ENCODE measurements around the gene SH3BP4. TPM values are rescaled to one million over a fixed set of nuclear protein-coding genes. Genes with fewer than 3 reads are reported as not detected.

The SH3BP4 gene
- total and polyA plus RNA-seq, 2 donors (not counting 1 experiment from before 2014, with no cell fraction given), result 1.00 to 1.3 TPM

GRCh38 chr2:234990300-234990699 is 38.5 kb downstream of the SH3BP4 start:
- POLR2A ChIA-PET, result no interaction called here
- intact Hi-C loops (cut with micrococcal nuclease), result no loop called here
- TF ChIP-seq CTCF (IDR thresholded peaks at IDR 0.05) (no peak), EZH2 (IDR thresholded peaks at IDR 0.05; ENCODE audit: borderline replicate concordance, insufficient read depth, low read depth, low read length, poor library complexity, severe bottlenecking) (no peak)
- Histone ChIP-seq H3K4me2 (replicated peaks; ENCODE audit: low read depth, low read length, poor library complexity, severe bottlenecking) (no peak overlapping the region), H3K9ac (ENCODE audit: low read length) (no peak overlapping the region), H3K27me3 (replicated peaks in 1 of 4; ENCODE audit: control extremely low read depth in 1 of 4, control insufficient read depth in 3 of 4, insufficient read depth in 4 of 4, low read length in 3 of 4) (peaks cover 0 to 6% (median 0%) of the 10 kb centered on the region in 4 experiments), H3K27ac (ENCODE audit: low read length in 2 of 2) (no peak overlapping the region), H3K9me3 (ENCODE audit: control extremely low read depth in 1 of 3, control insufficient read depth in 2 of 3, insufficient read depth in 1 of 3, low read length in 2 of 3) (peaks cover 0 to 16% (median 0%) of the 10 kb centered on the region in 3 donors), H2AFZ (ENCODE audit: insufficient read depth, low read depth, low read length, poor library complexity, severe bottlenecking) (no peak overlapping the region), H3K79me2 (ENCODE audit: control insufficient read depth, insufficient read depth, low read length) (no peaks in the 10 kb centered on the region), H3K4me3 (ENCODE audit: control extremely low read depth in 1 of 5, extremely low read depth in 1 of 5, insufficient read depth in 1 of 5, low read depth in 2 of 5, low read length in 4 of 5) (no peak overlapping the region), H3K4me1 (ENCODE audit: control insufficient read depth in 2 of 2, insufficient read depth in 2 of 2, low read length in 2 of 2) (peaks cover 14 to 27% of the 10 kb centered on the region in 2 donors), H3K36me3 (replicated peaks in 1 of 2; ENCODE audit: control extremely low read depth in 1 of 2, control insufficient read depth in 1 of 2, extremely low read depth in 1 of 2, insufficient read depth in 2 of 2, low read length in 1 of 2) (no peaks in the 10 kb centered on the region), H4K20me1 (ENCODE audit: control insufficient read depth, insufficient read depth, low read length, poor library complexity, severe bottlenecking) (no peaks in the 10 kb centered on the region)
- CTCF ChIA-PET, result interaction anchor here (0.5 kb wide), 1 partner anchor 983 kb away, joined by 3 read pairs; no protein-coding TSS in a partner anchor
- Mint-ChIP-seq H3K27ac (no peak overlapping the region), H3K4me3 (no peak overlapping the region), H3K4me1 (peaks cover 15% of the 10 kb centered on the region), H3K27me3 (peaks cover 8% of the 10 kb centered on the region), H3K9me3 (ENCODE audit: insufficient read depth) (no peaks in the 10 kb centered on the region)
- DNase-seq (no peak), ATAC-seq (ENCODE audit: low read depth) (no peak)
- 85% methylated on average over 6 of the region's 7 CpGs for WGBS (ENCODE audit: insufficient coverage)

- peaks cover 8% of the 10 kb centered on the region for H3K27me3 Mint-ChIP-seq
- no peaks in the 10 kb centered on the region for H3K9me3 Mint-ChIP-seq (ENCODE audit: insufficient read depth)
- H3K4me3 Mint-ChIP-seq, result no peak overlapping the region
- DNase-seq (no peak), ATAC-seq (ENCODE audit: low read depth) (no peak)
- ChIA-PET POLR2A (no interaction called here), CTCF (no interaction called here)
- Histone ChIP-seq H3K27me3 (replicated peaks in 1 of 4; ENCODE audit: control extremely low read depth in 1 of 4, control insufficient read depth in 3 of 4, insufficient read depth in 4 of 4, low read length in 3 of 4) (peaks cover 0 to 6% (median 0%) of the 10 kb centered on the region in 4 experiments), H2AFZ (ENCODE audit: insufficient read depth, low read depth, low read length, poor library complexity, severe bottlenecking) (no peak overlapping the region), H3K4me1 (ENCODE audit: control insufficient read depth in 2 of 2, insufficient read depth in 2 of 2, low read length in 2 of 2) (peaks cover 14 to 32% of the 10 kb centered on the region in 2 donors), H3K36me3 (replicated peaks in 1 of 2; ENCODE audit: control extremely low read depth in 1 of 2, control insufficient read depth in 1 of 2, extremely low read depth in 1 of 2, insufficient read depth in 2 of 2, low read length in 1 of 2) (no peaks in the 10 kb centered on the region), H3K4me3 (ENCODE audit: control extremely low read depth in 1 of 5, extremely low read depth in 1 of 5, insufficient read depth in 1 of 5, low read depth in 2 of 5, low read length in 4 of 5) (no peak overlapping the region), H3K4me2 (replicated peaks; ENCODE audit: low read depth, low read length, poor library complexity, severe bottlenecking) (no peak overlapping the region), H3K9me3 (ENCODE audit: control extremely low read depth in 1 of 3, control insufficient read depth in 2 of 3, insufficient read depth in 1 of 3, low read length in 2 of 3) (peaks cover 0 to 16% (median 0%) of the 10 kb centered on the region in 3 donors), H3K79me2 (ENCODE audit: control insufficient read depth, insufficient read depth, low read length) (no peaks in the 10 kb centered on the region), H3K27ac (ENCODE audit: low read length in 2 of 2) (no peak overlapping the region), H4K20me1 (ENCODE audit: control insufficient read depth, insufficient read depth, low read length, poor library complexity, severe bottlenecking) (no peaks in the 10 kb centered on the region), H3K9ac (ENCODE audit: low read length) (no peak overlapping the region)
- H3K27ac Mint-ChIP-seq, result no peak overlapping the region
- H3K4me1 Mint-ChIP-seq, result peaks cover 15% of the 10 kb centered on the region
- no peak for TF ChIP-seq CTCF (IDR thresholded peaks at IDR 0.05)
- TF ChIP-seq EZH2 (IDR thresholded peaks at IDR 0.05; ENCODE audit: borderline replicate concordance, insufficient read depth, low read depth, low read length, poor library complexity, severe bottlenecking), result no peak
- 90% methylated on average over 4 of the region's 5 CpGs for WGBS (ENCODE audit: insufficient coverage)
- intact Hi-C loops (cut with micrococcal nuclease), result no loop called here
These were observed 39.5 kb downstream of the SH3BP4 start for GRCh38 chr2:234991290-234991689.
